NCI-H2029 treated with DMSO at 0.1 percent for 48 hours (cell line): Measurements from ENCODE around the gene ZNF592.
"Not testable (repeated sequence)": the region's sequence is repeated elsewhere in the genome, so short reads cannot be mapped to it uniquely, and the experiment has no call there.

Experiments used
- DNase-seq: peaks from one replicate; lab custom pipeline; 2025; lab: John Stamatoyannopoulos, UW

Gene ZNF592

GRCh38 chr15:84828086-84828908 lies 79.9 kb downstream of the ZNF592 start:
- DNase-seq, result no peak

GRCh38 chr15:84829428-84829827 lies 81.0 kb downstream of the ZNF592 start:
- no peak for DNase-seq

- DNase-seq, result no peak
These were observed 81.6 kb downstream of the ZNF592 start for GRCh38 chr15:84830036-84830435.

- no peak for DNase-seq
These were observed 82.6 kb downstream of the ZNF592 start for GRCh38 chr15:84831028-84831427.

- no peak for DNase-seq
These were observed 83.2 kb downstream of the ZNF592 start for GRCh38 chr15:84831613-84832012.

- no peak for DNase-seq
These were observed 84.2 kb downstream of the ZNF592 start for GRCh38 chr15:84832448-84833040.

- DNase-seq, result no peak
These were observed 85.2 kb downstream of the ZNF592 start for GRCh38 chr15:84833447-84834228.

- DNase-seq, result no peak
These were observed 86.0 kb downstream of the ZNF592 start for GRCh38 chr15:84834229-84834955.

- DNase-seq, result no peak
These were observed 86.6 kb downstream of the ZNF592 start for GRCh38 chr15:84834969-84835368.

- no peak for DNase-seq
These were observed 87.4 kb downstream of the ZNF592 start for GRCh38 chr15:84835661-84836337.

- DNase-seq, result no peak
These were observed 88.5 kb downstream of the ZNF592 start for GRCh38 chr15:84836844-84837243.

GRCh38 chr15:84839714-84840113 lies 91.3 kb downstream of the ZNF592 start:
- DNase-seq, result no peak

- DNase-seq, result no peak
These were observed 91.9 kb downstream of the ZNF592 start for GRCh38 chr15:84840255-84840654.

GRCh38 chr15:84840741-84841429 lies 92.5 kb downstream of the ZNF592 start:
- DNase-seq, result no peak

GRCh38 chr15:84842781-84843180 lies 94.4 kb downstream of the ZNF592 start:
- no peak for DNase-seq

GRCh38 chr15:84844964-84845363 lies 96.6 kb downstream of the ZNF592 start:
- no peak for DNase-seq

- not testable (repeated sequence) for DNase-seq
These were observed 97.2 kb downstream of the ZNF592 start for GRCh38 chr15:84845631-84846030.

GRCh38 chr15:84846269-84846668 lies 97.9 kb downstream of the ZNF592 start:
- DNase-seq, result no peak

GRCh38 chr15:84847382-84847781 lies 99.0 kb downstream of the ZNF592 start:
- DNase-seq, result no peak

GRCh38 chr15:84852212-84852611 lies 103.8 kb downstream of the ZNF592 start:
- DNase-seq, result no peak

- DNase-seq, result no peak
These were observed 106.7 kb downstream of the ZNF592 start for GRCh38 chr15:84855136-84855535.
